HG03108 (cell line): Measurements from ENCODE around the gene ZNF148.
"Not testable (repeated sequence)": the region's sequence is repeated elsewhere in the genome, so short reads cannot be mapped to it uniquely, and the experiment has no call there.

ENCODE experiments used
- ATAC-seq: cut with Tn5 transposase; IDR thresholded peaks from one replicate; pipeline ENCODE4 v1.9.1; 2021; ENCODE audit warnings: moderate library complexity; ENCODE audit not compliant: unreplicated experiment

The ZNF148 gene

GRCh38 chr3:125374996-125375941, at the start of gene ZNF148:
Gene ZNF148, minus strand, starts transcription at chr3:125375325. Its CDS starts 61,685 bp downstream, at chr3:125313640.
- ATAC-seq: peak; percentile 83

- no peak for ATAC-seq
These were observed 43.2 kb upstream of the ZNF148 start for GRCh38 chr3:125418306-125418705.

GRCh38 chr3:125416235-125416634, 41.1 kb upstream of the ZNF148 start:
- ATAC-seq: no peak

- no peak for ATAC-seq
These were observed 39.5 kb upstream of the ZNF148 start for GRCh38 chr3:125414669-125415068.

- no peak for ATAC-seq
These were observed 35.8 kb upstream of the ZNF148 start for GRCh38 chr3:125410922-125411321.

GRCh38 chr3:125406070-125406469, 30.9 kb upstream of the ZNF148 start:
- no peak for ATAC-seq

GRCh38 chr3:125405515-125405914, 30.4 kb upstream of the ZNF148 start:
- ATAC-seq: not testable (repeated sequence)

GRCh38 chr3:125403789-125404188, 28.7 kb upstream of the ZNF148 start:
- no peak for ATAC-seq

GRCh38 chr3:125402639-125403038, 27.5 kb upstream of the ZNF148 start:
- no peak for ATAC-seq

GRCh38 chr3:125401402-125401801, 26.3 kb upstream of the ZNF148 start:
- no peak for ATAC-seq

GRCh38 chr3:125398952-125399351, 23.8 kb upstream of the ZNF148 start:
- ATAC-seq: no peak

GRCh38 chr3:125395091-125395490, 20.0 kb upstream of the ZNF148 start:
- no peak for ATAC-seq

- no peak for ATAC-seq
These were observed 19.3 kb upstream of the ZNF148 start for GRCh38 chr3:125394406-125394805.

- no peak for ATAC-seq
These were observed 14.2 kb upstream of the ZNF148 start for GRCh38 chr3:125389282-125389681.

GRCh38 chr3:125388369-125388768, 13.2 kb upstream of the ZNF148 start:
- not testable (repeated sequence) for ATAC-seq

GRCh38 chr3:125386811-125387210, 11.7 kb upstream of the ZNF148 start:
- ATAC-seq: no peak

- ATAC-seq: no peak
These were observed 8.6 kb upstream of the ZNF148 start for GRCh38 chr3:125383744-125384143.

- no peak for ATAC-seq
These were observed 7.2 kb upstream of the ZNF148 start for GRCh38 chr3:125382298-125382697.

GRCh38 chr3:125381743-125382142, 6.6 kb upstream of the ZNF148 start:
- ATAC-seq: no peak

- no peak for ATAC-seq
These were observed 6.2 kb upstream of the ZNF148 start for GRCh38 chr3:125381314-125381713.

GRCh38 chr3:125379483-125379882, 4.4 kb upstream of the ZNF148 start:
- no peak for ATAC-seq

GRCh38 chr3:125378762-125379161, 3.6 kb upstream of the ZNF148 start:
- no peak for ATAC-seq
